HepG2 (cell line): ENCODE data around the gene SDCCAG8. TPM values are rescaled to one million over a fixed set of nuclear protein-coding genes. Genes with fewer than 3 reads are reported as not detected.

ENCODE experiments used
- ATAC-seq: fragments of 200-7000 bp; cut with Tn5 transposase; 3 replicates; pipeline ENCODE4 v1.9.1; 2020; ENCODE audit warnings: mild to moderate bottlenecking, moderate library complexity
- BruUV-seq: library from RNA; stranded (reverse); fragments of 400-500 nt; replicated peaks from 2 replicates; lab custom pipeline; 2021; lab: Mats Ljungman, UMichigan
- CTCF ChIA-PET: fragments of 300-600 bp; formaldehyde crosslinking; extraction: SDS; loops from one replicate; lab custom pipeline; 2021; ENCODE audit warnings: low total read pairs, inconsistent platforms, low intra/inter-chr PET ratio; lab: Yijun Ruan, JAX
- POLR2A ChIA-PET: fragments of 350-600 bp; sonication (Branson Sonifier 250); formaldehyde crosslinking; loops from one replicate; lab custom pipeline; 2020; ENCODE audit warnings: antibody characterized with exemption, inconsistent platforms; lab: Yijun Ruan, JAX
- DNase-seq: peaks from one replicate; pipeline ENCODE4 v3.0.0-alpha.2; 2015; ENCODE audit warnings: low spot score
- FAIRE-seq: peaks from 3 replicates; lab custom pipeline; 2011; peaks lifted over from hg19 to GRCh38; lab: Jason Lieb, UNC
- H2AFZ ChIP-seq: one replicate; pipeline ENCODE4 v1.6.1; 2011; ENCODE audit warnings: low read length, inconsistent platforms
- H3K27ac ChIP-seq: fragments of 300-600 bp; 3 replicates; pipeline ENCODE4 v1.8.0; 2011; ENCODE audit warnings: mixed run types, mild to moderate bottlenecking, mixed read lengths, low read length, inconsistent platforms; ENCODE audit not compliant: insufficient read depth; ENCODE audit errors: extremely low read length
- H3K27me3 ChIP-seq, 2 experiments: fragments of 200-600 bp in 1 of 2; 2 replicates in 1 of 2; 3 replicates in 1 of 2; pipeline versions ENCODE4 v1.6.0 to v1.8.0; 2011; ENCODE audit warnings: low read length in 2 of 2, mild to moderate bottlenecking in 2 of 2, moderate library complexity in 2 of 2, inconsistent platforms in 1 of 2; ENCODE audit not compliant: insufficient read depth in 2 of 2, control insufficient read depth in 1 of 2
- H3K36me3 ChIP-seq, 2 experiments: fragments of 200-600 bp in 1 of 2; replicated peaks in 1 of 2; 2 replicates in 1 of 2; 3 replicates in 1 of 2; pipeline versions ENCODE4 v1.5.1 to v1.8.0; 2011; ENCODE audit warnings: low read length in 2 of 2, inconsistent platforms in 1 of 2; ENCODE audit not compliant: insufficient read depth in 2 of 2, control insufficient read depth in 1 of 2
- H3K4me1 ChIP-seq: 2 replicates; pipeline ENCODE4 v1.5.1; 2012; ENCODE audit warnings: low read length, inconsistent platforms; ENCODE audit not compliant: insufficient read depth
- H3K4me2 ChIP-seq: 2 replicates; pipeline ENCODE4 v1.6.0; 2011; ENCODE audit warnings: low read depth, low read length, inconsistent platforms
- H3K4me3 ChIP-seq, 3 experiments: fragments of 200-600 bp in 1 of 3; sonication (generic), shearing (Covaris generic) in 1 of 3; replicated peaks in 1 of 3; 2 replicates each; pipeline ENCODE4 v1.5.1; 2011 to 2016; ENCODE audit warnings: low read length in 3 of 3, inconsistent platforms in 2 of 3, low read depth in 2 of 3, mild to moderate bottlenecking in 2 of 3, control low read depth in 1 of 3, mixed read lengths in 1 of 3; ENCODE audit not compliant: insufficient read depth in 1 of 3
- H3K79me2 ChIP-seq: one replicate; pipeline ENCODE4 v1.6.1; 2011; ENCODE audit warnings: low read length, inconsistent platforms; ENCODE audit not compliant: insufficient read depth
- H3K9ac ChIP-seq: 2 replicates; pipeline ENCODE4 v1.6.0; 2011; ENCODE audit warnings: mild to moderate bottlenecking, low read depth, low read length, inconsistent platforms; ENCODE audit not compliant: insufficient read depth
- H3K9me3 ChIP-seq: 2 replicates; pipeline ENCODE4 v1.5.1; 2012; ENCODE audit warnings: mild to moderate bottlenecking, low read length
- H4K20me1 ChIP-seq: 2 replicates; pipeline ENCODE4 v1.6.0; 2011; ENCODE audit warnings: inconsistent platforms, mild to moderate bottlenecking, low read length, moderate library complexity; ENCODE audit not compliant: insufficient read depth
- AGO2 ChIP-seq: fragments of 200-400 bp; formaldehyde crosslinking; optimal IDR thresholded peaks from 2 replicates; pipeline ENCODE3; 2017; ENCODE audit warnings: mild to moderate bottlenecking, low read depth, low read length, moderate library complexity
- ZNF549 ChIP-seq: sonication (generic); formaldehyde crosslinking; IDR thresholded peaks from 2 replicates; pipeline ENCODE4 v1.5.0; 2020; ENCODE audit warnings: missing genetic modification reagents
- in situ Hi-C: cut with HindIII; loops from 2 replicates; pipeline ENCODE4 v1.10.0; 2017; ENCODE audit warnings: low pct_unique_long_range_greater_than_20kb; ENCODE audit not compliant: extremely low pct_ligation_motif_present
- intact Hi-C: fragments of 100-400 bp; cut with micrococcal nuclease; formaldehyde crosslinking; loops from one replicate; pipeline ENCODE4 v1.10.0; 2022; ENCODE audit not compliant: unreplicated experiment
- polyA plus RNA-seq, 8 experiments: library from polyadenylated mRNA; depleted of rRNA in 3 of 8; stranded (reverse) in 7 of 8; unstranded in 1 of 8; fragments of >200 nt; fragmentation: Illumina TruSeq in 4 of 8; extraction: Trizol in 4 of 8; gene quantifications; 2 replicates each; pipeline versions ENCODE4 v1.2.1 to v1.2.3, GENCODE V29; 2011 to 2016; ENCODE audit warnings: low read depth in 4 of 8, missing spikeins in 1 of 8, mixed read lengths in 1 of 8; ENCODE audit not compliant: insufficient read depth in 1 of 8
- total RNA-seq, 5 experiments: library from RNA; depleted of rRNA; stranded (reverse); fragments of >200 nt; fragmentation: Illumina TruSeq; extraction: Trizol; gene quantifications; 2 replicates each; pipeline ENCODE4 v1.2.3, GENCODE V29; 2016; ENCODE audit warnings: low read depth in 1 of 5
- TF ChIP-seq, protein P1 (sequence below): sonication (generic); formaldehyde crosslinking; IDR thresholded peaks from 2 replicates; pipeline ENCODE4 v1.4.0; 2020; ENCODE audit warnings: missing genetic modification reagents
- TF ChIP-seq, protein P2 (sequence below): sonication (generic); formaldehyde crosslinking; IDR thresholded peaks from 2 replicates; pipeline ENCODE4 v1.4.0; 2020; ENCODE audit warnings: missing genetic modification reagents, borderline replicate concordance

The SDCCAG8 gene
- total and polyA plus RNA-seq, 2 of the 13 experiments (the other 11 are each of a cell fraction or from before 2014, with no cell fraction given): 9.5 to 13.4 TPM

DNA sequence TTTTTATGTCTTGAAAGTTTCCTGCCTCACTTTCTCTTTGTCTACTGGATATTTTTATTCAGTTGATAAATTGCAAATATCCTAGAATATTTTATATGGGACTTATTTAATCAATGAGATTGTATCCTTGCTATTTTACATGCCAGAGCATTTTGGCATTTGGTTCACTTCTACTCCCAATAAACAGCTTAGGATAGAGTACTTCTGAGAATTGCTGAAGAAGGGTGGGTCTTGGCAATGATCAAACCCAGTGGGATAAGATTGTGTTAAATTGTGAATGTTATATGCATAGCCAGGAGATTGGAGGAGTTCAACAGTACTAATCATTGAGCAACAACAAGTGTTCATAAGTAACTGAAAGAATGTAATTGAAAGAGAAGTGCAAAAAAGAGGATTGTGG lies 60.1 kb downstream of the SDCCAG8 start:
- no peak for TF ChIP-seq ZNF549
- TF ChIP-seq, protein P1, sequence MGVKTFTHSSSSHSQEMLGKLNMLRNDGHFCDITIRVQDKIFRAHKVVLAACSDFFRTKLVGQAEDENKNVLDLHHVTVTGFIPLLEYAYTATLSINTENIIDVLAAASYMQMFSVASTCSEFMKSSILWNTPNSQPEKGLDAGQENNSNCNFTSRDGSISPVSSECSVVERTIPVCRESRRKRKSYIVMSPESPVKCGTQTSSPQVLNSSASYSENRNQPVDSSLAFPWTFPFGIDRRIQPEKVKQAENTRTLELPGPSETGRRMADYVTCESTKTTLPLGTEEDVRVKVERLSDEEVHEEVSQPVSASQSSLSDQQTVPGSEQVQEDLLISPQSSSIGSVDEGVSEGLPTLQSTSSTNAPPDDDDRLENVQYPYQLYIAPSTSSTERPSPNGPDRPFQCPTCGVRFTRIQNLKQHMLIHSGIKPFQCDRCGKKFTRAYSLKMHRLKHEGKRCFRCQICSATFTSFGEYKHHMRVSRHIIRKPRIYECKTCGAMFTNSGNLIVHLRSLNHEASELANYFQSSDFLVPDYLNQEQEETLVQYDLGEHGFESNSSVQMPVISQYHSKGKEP (CRISPR knock-in tag): no peak
- TF ChIP-seq, protein P2, sequence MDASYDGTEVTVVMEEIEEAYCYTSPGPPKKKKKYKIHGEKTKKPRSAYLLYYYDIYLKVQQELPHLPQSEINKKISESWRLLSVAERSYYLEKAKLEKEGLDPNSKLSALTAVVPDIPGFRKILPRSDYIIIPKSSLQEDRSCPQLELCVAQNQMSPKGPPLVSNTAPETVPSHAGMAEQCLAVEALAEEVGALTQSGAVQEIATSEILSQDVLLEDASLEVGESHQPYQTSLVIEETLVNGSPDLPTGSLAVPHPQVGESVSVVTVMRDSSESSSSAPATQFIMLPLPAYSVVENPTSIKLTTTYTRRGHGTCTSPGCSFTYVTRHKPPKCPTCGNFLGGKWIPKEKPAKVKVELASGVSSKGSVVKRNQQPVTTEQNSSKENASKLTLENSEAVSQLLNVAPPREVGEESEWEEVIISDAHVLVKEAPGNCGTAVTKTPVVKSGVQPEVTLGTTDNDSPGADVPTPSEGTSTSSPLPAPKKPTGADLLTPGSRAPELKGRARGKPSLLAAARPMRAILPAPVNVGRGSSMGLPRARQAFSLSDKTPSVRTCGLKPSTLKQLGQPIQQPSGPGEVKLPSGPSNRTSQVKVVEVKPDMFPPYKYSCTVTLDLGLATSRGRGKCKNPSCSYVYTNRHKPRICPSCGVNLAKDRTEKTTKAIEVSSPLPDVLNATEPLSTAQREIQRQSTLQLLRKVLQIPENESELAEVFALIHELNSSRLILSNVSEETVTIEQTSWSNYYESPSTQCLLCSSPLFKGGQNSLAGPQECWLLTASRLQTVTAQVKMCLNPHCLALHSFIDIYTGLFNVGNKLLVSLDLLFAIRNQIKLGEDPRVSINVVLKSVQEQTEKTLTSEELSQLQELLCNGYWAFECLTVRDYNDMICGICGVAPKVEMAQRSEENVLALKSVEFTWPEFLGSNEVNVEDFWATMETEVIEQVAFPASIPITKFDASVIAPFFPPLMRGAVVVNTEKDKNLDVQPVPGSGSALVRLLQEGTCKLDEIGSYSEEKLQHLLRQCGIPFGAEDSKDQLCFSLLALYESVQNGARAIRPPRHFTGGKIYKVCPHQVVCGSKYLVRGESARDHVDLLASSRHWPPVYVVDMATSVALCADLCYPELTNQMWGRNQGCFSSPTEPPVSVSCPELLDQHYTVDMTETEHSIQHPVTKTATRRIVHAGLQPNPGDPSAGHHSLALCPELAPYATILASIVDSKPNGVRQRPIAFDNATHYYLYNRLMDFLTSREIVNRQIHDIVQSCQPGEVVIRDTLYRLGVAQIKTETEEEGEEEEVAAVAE (CRISPR knock-in tag): no peak
- no peak for TF ChIP-seq AGO2
- Histone ChIP-seq H3K4me3 (no peak overlapping the region), H2AFZ (no peak overlapping the region), H3K4me1 (no peaks in the 10 kb centered on the region), H3K9me3 (no peaks in the 10 kb centered on the region), H3K27ac (no peak overlapping the region), H3K27me3 (no peaks in the 10 kb centered on the region), H4K20me1 (no peaks in the 10 kb centered on the region), H3K79me2 (no peaks in the 10 kb centered on the region), H3K36me3 (0 out of 5 replicates have a peak, but pooled peaks cover 0 to 4% of the 10 kb centered on the region in 2 experiments), H3K4me2 (no peak overlapping the region), H3K9ac (no peak overlapping the region)
- BruUV-seq: no TSS peak
- intact Hi-C loops (no loop called here), in situ Hi-C loops (loop anchor here (25.0 kb wide), 2 partner anchors 479 to 654 kb away; no protein-coding TSS in a partner anchor)
- DNase-seq: no peak
- ChIA-PET CTCF (no interaction called here), POLR2A (no interaction called here)
- FAIRE-seq: no peak
- no peak for ATAC-seq
